ENCODE results near the gene ASPHD2.

- TF ChIP-seq CTCF (conservative IDR thresholded peaks at IDR 0.05) (no peak), EZH2 (IDR thresholded peaks at IDR 0.05; ENCODE audit: low read depth) (no peak)
Measured at GRCh38 chr22:26464312-26464711, 35.3 kb downstream of the ASPHD2 start.

Measured in PC-9 (cell line).